WI38 (cell line): Measurements from ENCODE around the gene MEGF9.

ENCODE experiments used
- H3K4me3 ChIP-seq: 2 replicates; pipeline ENCODE4 v1.5.1; 2011; ENCODE audit warnings: low read depth, mild to moderate bottlenecking, control low read depth, low read length
- TF ChIP-seq, protein P1 (sequence below): IDR thresholded peaks from 2 replicates; pipeline ENCODE4 v1.5.1; 2012; ENCODE audit warnings: low read depth, mild to moderate bottlenecking, control low read depth, low read length

Gene MEGF9

DNA sequence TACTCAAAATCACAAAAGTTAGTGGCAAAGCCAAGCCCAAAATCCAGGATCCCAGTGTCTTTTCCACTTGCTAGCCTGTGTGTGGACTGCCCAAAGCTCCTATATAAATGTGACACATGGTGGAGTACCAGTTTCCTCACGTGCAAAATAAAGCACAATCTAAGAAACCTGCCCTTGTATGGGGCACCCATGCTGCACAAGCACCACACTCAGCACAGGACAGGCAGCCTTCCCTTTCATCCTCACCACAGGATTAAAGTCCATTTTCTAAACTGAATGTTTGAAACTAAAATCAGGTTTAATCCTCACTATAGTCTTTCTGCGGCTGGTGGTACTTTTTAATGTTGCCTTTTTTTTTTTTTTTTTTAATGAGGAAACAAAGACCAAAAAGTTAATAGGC, 139.8 kb downstream of the MEGF9 start:
- H3K4me3 ChIP-seq, result no peak overlapping the region
- TF ChIP-seq, protein P1, sequence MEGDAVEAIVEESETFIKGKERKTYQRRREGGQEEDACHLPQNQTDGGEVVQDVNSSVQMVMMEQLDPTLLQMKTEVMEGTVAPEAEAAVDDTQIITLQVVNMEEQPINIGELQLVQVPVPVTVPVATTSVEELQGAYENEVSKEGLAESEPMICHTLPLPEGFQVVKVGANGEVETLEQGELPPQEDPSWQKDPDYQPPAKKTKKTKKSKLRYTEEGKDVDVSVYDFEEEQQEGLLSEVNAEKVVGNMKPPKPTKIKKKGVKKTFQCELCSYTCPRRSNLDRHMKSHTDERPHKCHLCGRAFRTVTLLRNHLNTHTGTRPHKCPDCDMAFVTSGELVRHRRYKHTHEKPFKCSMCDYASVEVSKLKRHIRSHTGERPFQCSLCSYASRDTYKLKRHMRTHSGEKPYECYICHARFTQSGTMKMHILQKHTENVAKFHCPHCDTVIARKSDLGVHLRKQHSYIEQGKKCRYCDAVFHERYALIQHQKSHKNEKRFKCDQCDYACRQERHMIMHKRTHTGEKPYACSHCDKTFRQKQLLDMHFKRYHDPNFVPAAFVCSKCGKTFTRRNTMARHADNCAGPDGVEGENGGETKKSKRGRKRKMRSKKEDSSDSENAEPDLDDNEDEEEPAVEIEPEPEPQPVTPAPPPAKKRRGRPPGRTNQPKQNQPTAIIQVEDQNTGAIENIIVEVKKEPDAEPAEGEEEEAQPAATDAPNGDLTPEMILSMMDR, result no peak

DNA sequence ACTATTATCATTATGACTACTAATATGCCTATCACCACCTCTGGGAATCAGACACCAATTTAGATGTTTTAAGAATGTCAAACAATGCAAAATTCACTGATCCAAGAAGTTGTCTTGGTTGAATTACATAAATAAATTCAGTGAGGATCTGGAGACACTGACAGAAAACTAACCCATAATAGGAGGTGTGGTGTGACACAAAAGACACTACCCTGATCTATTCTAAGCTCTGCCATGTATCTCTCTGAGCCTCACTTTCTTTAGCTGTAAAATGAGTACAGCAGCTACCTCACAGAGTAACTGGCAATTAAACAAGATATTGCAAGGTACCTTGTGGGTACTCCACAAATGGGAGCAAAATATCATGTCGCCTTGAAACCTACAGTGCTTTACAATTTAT, 141.8 kb downstream of the MEGF9 start:
- TF ChIP-seq, protein P1, result no peak

DNA sequence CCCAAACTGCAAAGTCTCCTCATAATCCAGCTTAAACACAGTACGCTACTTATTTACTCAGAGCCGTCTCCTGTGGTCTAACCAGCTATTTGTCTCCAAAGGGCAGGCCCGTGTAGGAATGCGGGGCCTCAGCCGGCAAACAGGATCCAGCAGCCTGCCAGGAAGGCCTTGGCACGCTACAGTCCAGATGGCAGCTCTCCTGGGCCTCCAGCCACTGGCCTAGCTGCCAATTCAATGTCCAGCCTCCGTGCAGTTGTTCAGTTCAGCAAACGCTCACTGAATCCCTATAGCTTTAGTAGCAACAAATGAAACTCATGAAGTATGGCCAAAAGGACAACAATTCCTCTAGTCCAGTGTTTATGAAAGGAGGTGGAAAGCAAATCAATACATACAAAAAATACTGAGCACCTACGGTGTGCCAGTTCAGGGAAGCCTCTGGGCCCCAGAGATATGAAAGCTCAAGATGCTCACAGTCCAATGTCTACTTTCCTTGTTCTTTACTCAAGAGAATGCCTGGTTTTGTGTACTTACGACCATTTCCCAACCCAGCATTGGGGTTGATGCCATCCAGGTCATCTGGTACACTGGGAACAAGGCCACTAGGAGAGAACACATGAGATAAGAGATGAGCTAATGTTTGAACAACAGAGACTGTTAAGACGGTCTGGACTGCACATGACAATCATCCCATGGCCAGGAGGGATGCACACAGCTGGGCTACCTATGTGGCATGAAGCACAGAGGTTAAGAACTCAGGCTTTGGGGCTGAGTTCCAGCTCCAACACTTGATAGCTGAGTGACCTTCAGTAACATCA, 142.6 kb downstream of the MEGF9 start:
- no peak overlapping the region for H3K4me3 ChIP-seq
- TF ChIP-seq, protein P1, result no peak

More for the DNA sequence above, 141.8 kb downstream of the MEGF9 start:
- H3K4me3 ChIP-seq, result no peak overlapping the region

DNA sequence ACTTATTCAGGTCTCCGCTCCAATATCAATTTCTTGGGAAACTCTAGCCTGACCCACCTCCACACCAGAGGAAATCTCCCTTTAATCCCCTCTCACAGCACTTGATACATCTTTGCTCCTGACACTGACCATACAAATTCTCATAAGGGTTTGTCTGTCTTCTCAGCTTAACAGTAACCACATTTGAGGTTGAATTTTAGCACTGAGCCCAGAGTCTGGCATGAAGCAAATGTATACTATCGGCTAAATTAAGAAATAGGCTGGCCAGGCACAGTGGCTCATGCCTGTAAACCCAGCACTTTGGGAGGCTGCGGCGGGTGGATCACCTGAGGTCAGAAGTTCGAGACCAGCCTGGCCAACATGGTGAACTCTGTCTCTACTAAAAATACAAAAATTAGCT, 144.0 kb downstream of the MEGF9 start:
- H3K4me3 ChIP-seq, result no peak overlapping the region
- TF ChIP-seq, protein P1, result no peak

DNA sequence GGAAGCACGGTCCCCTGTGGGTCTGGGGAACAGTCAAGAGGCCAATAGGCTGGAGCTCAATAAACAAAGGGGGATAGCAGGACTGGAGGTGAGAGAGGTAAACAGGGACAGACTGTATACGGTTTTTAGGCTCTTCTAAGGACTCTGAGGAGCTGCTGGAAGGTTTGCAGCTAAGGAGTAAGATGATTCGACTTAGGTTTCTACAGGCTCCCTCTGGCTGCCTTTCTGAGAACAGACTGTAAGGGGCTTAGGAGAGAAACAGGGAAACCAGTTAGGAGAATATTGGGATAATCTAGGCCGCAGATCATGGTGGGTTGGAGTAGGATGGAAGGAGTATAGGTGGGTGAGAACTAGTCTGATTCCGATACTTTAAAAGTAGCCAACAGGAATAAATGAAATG, 144.7 kb downstream of the MEGF9 start:
- no peak overlapping the region for H3K4me3 ChIP-seq
- TF ChIP-seq, protein P1, result no peak

DNA sequence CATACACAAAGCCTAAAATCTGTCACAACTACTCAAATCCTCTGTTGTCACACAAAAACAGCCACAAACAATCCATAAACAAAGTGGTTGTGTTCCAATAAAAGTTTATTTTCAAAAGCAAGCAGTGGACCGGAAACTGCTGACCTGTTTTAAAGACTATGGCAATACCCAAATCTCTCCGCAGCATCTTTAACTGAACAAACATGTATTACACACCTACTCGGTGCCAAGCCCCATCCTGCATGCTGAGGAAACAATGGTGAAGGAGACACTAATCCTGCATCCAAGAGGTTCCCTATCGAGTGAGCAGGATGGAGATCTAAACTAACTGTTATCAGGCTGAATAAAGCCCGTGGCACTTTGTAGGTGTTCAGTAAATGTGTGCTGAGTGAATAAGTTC, 145.5 kb downstream of the MEGF9 start:
- TF ChIP-seq, protein P1, result no peak
- H3K4me3 ChIP-seq, result no peak overlapping the region

DNA sequence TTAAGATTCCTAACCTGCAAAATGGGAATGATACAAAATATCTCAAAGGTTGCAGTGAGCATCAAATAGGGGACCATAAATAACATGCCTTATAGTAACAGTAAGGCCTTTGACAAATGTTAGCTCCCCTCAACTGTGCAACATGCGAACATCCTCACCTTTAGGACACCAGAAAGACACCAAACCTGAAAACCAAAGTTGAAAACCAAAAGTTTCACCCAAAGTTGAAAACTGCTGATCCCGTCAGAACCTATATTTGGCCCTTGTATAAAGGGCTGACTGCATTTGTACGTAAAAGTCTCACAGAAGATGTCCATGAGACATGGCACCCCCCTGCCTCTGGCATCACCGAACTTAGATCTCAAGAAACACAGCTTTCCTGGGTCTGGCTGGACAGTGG, 146.4 kb downstream of the MEGF9 start:
- TF ChIP-seq, protein P1, result no peak
- no peak overlapping the region for H3K4me3 ChIP-seq
